Loucy (cell line): ENCODE results near the gene SSTR3.

ENCODE experiments used
- CTCF ChIP-seq: fragments of 200-600 bp; sonication (generic); conservative IDR thresholded peaks from 2 replicates; pipeline ENCODE4 v1.5.1; 2014; ENCODE audit warnings: mild to moderate bottlenecking, antibody characterized with exemption, low read length
- EZH2phosphoT487 ChIP-seq: fragments of 200-600 bp; IDR thresholded peaks from 2 replicates; pipeline ENCODE4 v1.6.1; 2018; ENCODE audit warnings: antibody characterized with exemption, mild to moderate bottlenecking, moderate library complexity, borderline replicate concordance

- TF ChIP-seq CTCF (no peak), EZH2phosphoT487 (no peak)
These were observed 27.3 kb downstream of the SSTR3 start for GRCh38 chr22:37184816-37185541.
